Vagina (tissue), 2 donors: Measurements from ENCODE around the gene CYP1A1.

Source experiments
- POLR2A ChIP-seq, 2 donors: fragments of 450-650 bp; IDR thresholded peaks; one replicate each; pipeline ENCODE4 v1.6.1; 2017; ENCODE audit warnings: antibody characterized with exemption in 2 of 2, mild to moderate bottlenecking in 2 of 2, moderate library complexity in 2 of 2
- POLR2AphosphoS5 ChIP-seq, 2 donors: sonication (generic); formaldehyde crosslinking; IDR thresholded peaks; one replicate each; pipeline ENCODE4 v1.9.0; 2017; ENCODE audit warnings: antibody characterized with exemption in 2 of 2, mild to moderate bottlenecking in 2 of 2, low read depth in 1 of 2; ENCODE audit not compliant: insufficient read depth in 1 of 2
- TF ChIP-seq, protein P1 (sequence below), 3 experiments: fragments of 450-650 bp in 2 of 3; fragments of 200-600 bp in 1 of 3; sonication (generic) in 1 of 3; IDR thresholded peaks; one replicate each; pipeline ENCODE4 v1.5.1; 2017 to 2019; ENCODE audit warnings: antibody characterized with exemption in 3 of 3, mild to moderate bottlenecking in 2 of 3, moderate library complexity in 2 of 3

DNA sequence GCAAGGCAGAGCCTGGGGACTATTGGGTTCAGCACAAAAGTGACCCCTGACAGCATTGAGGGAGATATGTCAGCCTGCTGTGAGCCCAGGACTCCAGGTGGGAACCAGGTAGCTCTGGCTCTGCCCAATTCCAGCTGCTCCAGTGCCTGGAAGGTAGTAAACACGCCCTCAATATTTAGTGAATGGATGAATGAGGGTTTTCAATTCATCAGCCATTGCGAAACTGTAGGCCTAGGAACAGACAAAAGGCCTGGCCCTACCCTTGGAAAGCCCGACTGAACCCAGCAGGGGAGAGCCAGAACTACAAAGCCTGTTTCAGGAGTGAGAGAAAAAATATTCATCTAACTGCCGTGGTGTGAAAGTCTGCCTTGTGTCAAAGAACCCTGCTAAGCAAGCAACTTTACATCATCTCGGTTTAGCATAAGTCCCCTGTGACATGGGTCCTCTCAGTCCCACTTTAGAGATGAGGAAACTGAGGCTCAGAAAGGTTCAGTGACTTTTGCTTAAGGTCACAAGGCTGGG lies 48.5 kb upstream of the CYP1A1 start:
- TF ChIP-seq, protein P1, sequence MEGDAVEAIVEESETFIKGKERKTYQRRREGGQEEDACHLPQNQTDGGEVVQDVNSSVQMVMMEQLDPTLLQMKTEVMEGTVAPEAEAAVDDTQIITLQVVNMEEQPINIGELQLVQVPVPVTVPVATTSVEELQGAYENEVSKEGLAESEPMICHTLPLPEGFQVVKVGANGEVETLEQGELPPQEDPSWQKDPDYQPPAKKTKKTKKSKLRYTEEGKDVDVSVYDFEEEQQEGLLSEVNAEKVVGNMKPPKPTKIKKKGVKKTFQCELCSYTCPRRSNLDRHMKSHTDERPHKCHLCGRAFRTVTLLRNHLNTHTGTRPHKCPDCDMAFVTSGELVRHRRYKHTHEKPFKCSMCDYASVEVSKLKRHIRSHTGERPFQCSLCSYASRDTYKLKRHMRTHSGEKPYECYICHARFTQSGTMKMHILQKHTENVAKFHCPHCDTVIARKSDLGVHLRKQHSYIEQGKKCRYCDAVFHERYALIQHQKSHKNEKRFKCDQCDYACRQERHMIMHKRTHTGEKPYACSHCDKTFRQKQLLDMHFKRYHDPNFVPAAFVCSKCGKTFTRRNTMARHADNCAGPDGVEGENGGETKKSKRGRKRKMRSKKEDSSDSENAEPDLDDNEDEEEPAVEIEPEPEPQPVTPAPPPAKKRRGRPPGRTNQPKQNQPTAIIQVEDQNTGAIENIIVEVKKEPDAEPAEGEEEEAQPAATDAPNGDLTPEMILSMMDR (IDR thresholded peaks at IDR 0.05), result no peak
- TF ChIP-seq POLR2A (IDR thresholded peaks at IDR 0.05) (no peak), POLR2AphosphoS5 (IDR thresholded peaks at IDR 0.05; ENCODE audit: insufficient read depth in 1 of 2, low read depth in 1 of 2) (no peak)
